Measurements from ENCODE around the gene TRDN.

The TRDN gene

DNA sequence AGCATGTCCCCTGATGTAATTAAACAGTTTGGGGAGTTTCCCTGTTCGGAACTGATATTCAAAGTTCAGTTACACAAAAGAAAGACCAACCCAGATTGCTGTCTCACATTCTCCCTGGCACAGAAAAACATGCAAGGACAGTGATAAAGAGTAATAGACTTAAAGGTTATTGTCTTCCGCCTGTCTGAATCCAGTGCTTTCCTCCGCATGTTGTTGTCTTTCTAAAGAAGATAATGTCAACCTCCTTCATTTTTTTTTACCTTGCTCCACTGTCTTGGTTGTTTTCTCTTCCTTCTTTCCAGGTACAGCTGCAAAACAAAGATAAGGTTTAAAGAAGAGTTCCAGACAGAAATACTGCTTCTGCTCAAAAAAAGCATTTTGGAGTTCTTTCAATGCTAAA, 284.5 kb downstream of the TRDN start:
- TF ChIP-seq, protein P1, sequence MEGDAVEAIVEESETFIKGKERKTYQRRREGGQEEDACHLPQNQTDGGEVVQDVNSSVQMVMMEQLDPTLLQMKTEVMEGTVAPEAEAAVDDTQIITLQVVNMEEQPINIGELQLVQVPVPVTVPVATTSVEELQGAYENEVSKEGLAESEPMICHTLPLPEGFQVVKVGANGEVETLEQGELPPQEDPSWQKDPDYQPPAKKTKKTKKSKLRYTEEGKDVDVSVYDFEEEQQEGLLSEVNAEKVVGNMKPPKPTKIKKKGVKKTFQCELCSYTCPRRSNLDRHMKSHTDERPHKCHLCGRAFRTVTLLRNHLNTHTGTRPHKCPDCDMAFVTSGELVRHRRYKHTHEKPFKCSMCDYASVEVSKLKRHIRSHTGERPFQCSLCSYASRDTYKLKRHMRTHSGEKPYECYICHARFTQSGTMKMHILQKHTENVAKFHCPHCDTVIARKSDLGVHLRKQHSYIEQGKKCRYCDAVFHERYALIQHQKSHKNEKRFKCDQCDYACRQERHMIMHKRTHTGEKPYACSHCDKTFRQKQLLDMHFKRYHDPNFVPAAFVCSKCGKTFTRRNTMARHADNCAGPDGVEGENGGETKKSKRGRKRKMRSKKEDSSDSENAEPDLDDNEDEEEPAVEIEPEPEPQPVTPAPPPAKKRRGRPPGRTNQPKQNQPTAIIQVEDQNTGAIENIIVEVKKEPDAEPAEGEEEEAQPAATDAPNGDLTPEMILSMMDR (IDR thresholded peaks at IDR 0.05; ENCODE audit: low read length, missing control alignments), result no peak
- DNase-seq (ENCODE audit: low read depth), result no peak
- no peak overlapping the region for H3K4me3 ChIP-seq (replicated peaks; ENCODE audit: low read depth, low read length)

DNA sequence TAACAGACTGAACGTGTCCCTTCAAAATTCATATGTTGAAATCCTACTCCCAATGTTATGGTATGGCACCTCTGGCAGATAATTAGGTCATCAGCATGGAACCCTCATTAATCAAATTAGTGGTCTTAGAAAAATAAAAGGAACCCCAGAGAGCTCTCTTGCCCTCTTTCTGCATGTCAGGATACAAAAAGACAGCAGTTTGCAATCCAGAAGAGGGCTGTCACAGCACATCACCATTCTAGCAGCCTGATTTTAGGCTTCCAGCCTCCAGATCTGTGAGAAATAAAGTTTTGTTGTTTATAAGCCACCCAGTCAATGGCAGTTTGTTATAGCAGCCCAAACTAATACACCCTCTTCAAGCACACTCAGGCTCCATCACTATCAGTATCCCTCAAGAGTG, 292.9 kb downstream of the TRDN start:
- DNase-seq (ENCODE audit: low read depth), result no peak
- H3K4me3 ChIP-seq (replicated peaks; ENCODE audit: low read depth, low read length), result no peak overlapping the region
- TF ChIP-seq, protein P1 (IDR thresholded peaks at IDR 0.05; ENCODE audit: low read length, missing control alignments), result no peak

DNA sequence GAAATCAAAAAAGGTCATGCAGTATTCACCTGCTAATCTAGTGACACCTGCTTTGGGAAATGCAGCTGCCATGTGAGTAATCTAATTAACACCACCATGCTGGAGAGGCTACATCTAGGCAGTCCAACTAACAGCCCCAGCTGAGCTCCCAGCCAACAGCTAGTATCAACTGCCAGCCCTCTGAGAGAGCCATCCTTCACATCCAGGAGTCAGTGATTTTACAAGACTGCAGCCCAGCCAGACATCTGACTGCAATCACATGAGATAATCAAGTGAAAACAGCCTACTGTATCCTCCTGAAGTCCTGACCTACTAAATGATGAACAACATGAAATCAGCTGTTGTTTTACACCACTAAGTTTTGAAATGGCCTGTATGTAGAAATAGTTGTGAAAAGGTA, 298.4 kb downstream of the TRDN start:
- DNase-seq (ENCODE audit: low read depth), result no peak
- no peak overlapping the region for H3K4me3 ChIP-seq (replicated peaks; ENCODE audit: low read depth, low read length)
- TF ChIP-seq, protein P1 (IDR thresholded peaks at IDR 0.05; ENCODE audit: low read length, missing control alignments), result no peak

DNA sequence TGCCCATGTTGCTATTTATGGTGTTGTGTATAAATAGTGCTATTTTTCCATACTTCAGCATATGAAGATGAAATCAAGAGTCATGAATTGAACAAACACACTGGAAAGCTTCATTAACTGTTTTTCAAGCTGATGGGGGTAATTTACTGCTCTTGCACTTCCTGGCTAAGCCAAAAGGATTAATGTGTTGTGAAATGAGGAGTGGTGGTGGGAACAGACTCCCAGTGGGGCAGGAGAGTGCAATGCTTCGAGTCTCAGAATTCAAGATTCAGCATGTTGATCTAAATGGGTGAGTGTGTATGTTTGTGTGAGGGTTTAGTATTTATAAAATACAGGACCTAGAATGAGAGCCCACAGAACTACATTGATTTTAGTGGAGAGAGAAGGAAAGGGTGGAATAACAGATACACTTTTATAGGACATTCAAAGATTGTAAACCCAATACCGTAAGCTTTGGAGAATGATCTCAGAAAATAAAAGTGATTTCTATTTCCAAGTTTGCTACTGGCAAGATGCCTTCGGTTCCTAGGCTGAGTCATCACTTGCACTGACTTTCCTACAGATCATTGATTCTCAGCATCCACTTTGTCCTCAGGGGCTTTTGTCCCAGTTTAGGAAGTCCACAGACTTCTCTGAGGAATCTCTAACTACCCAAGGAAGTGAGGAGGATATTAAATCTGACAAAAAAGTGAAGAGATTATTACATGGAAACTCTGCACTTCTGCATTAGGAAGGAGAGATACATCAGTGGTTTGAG, 303.6 kb downstream of the TRDN start:
- no peak overlapping the region for H3K4me3 ChIP-seq (replicated peaks; ENCODE audit: low read depth, low read length)
- no peak for DNase-seq (ENCODE audit: low read depth)
- TF ChIP-seq, protein P1 (IDR thresholded peaks at IDR 0.05; ENCODE audit: low read length, missing control alignments), result no peak

DNA sequence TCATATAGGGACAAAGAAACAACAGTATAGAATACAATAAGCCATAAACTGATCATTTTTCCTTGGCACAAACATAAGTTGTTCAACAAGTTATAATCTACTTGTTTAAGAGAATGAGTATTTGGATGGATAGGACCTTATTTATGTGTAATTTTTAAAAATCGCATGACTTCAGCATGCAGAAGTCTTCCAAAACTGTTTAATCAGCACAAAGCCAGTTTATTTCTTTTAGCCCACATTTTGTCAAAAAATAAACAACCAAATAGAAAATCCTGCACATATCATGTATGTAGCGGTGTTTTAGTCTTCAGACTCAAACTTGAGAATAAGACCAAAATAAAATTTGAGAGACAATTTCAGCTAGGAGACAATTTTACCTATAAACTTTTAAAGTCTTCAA, 304.7 kb downstream of the TRDN start:
- H3K4me3 ChIP-seq (replicated peaks; ENCODE audit: low read depth, low read length), result no peak overlapping the region
- no peak for DNase-seq (ENCODE audit: low read depth)
- TF ChIP-seq, protein P1 (IDR thresholded peaks at IDR 0.05; ENCODE audit: low read length, missing control alignments), result no peak

DNA sequence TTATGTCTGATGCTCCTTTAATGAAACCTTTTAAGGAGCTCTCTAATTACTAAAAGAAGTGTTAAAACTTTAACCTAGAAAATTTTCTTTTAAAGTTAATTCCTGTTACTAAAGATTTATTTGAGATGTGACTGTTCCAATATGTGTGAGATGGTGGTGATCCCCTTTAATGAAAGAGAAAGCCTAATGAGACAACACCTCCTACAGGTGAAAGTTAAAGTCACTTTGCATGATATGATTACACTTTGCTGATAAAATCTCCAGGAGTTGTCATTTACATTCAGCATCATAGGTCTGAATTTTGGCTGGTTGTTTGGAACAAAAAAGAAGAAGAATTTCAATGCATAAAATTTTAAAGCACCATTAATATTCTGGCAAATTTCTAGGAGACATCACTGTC, 307.4 kb downstream of the TRDN start:
- no peak for DNase-seq (ENCODE audit: low read depth)
- TF ChIP-seq, protein P1 (IDR thresholded peaks at IDR 0.05; ENCODE audit: low read length, missing control alignments), result no peak
- H3K4me3 ChIP-seq (replicated peaks; ENCODE audit: low read depth, low read length), result no peak overlapping the region

Measured in fibroblast of pulmonary artery (primary cell).